ENCODE results near the gene ID3. TPM values are rescaled to one million over a fixed set of nuclear protein-coding genes. Genes with fewer than 3 reads are reported as not detected.

The ID3 gene
- total and polyA plus RNA-seq, 12 donors, result 44.7 to 217 (median 83.4) TPM

- no peaks in the 10 kb centered on the region for H3K36me3 ChIP-seq
- no peak for TF ChIP-seq CTCF (IDR thresholded peaks at IDR 0.05)
- intact Hi-C loops (cut with DNase I), result no loop called here
- WGBS, 2 donors, result 79 to 81% methylated on average over 8 of the region's 8 CpGs
- no peaks in the 10 kb centered on the region for H3K27me3 ChIP-seq
- no peak for ATAC-seq
- peak overlapping the region in 3 of 10 donors; percentile 67 to 99 (median 84) for H3K27ac ChIP-seq
- no peaks in the 10 kb centered on the region for H3K9me3 ChIP-seq
- no peak overlapping the region for H3K4me3 ChIP-seq
- DNase-seq, result no peak
- peaks cover 0 to 45% (median 20%) of the 10 kb centered on the region in 9 donors for H3K4me1 ChIP-seq
Measured at GRCh38 chr1:23546897-23547584, 12.3 kb downstream of the ID3 start.

DNA sequence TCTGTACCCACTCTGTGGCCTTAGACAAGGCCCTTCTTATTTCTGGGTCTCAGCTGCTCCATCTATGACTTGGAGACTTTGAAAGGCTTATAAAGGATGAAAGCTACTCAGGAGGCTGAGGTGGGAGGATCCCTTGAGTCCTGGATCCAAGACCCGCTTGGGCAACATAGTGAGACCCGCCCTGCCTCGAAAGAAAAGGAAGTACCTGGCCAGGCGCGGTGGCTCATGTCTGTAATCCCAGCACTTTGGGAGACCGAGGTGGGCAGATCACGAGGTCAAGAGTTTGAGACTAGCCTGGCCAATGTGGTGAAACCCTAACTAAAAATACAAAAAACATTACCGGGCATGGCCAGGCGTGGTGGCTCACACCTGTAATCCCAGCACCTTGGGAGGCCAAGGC, 13.4 kb downstream of the ID3 start:
- intact Hi-C loops (cut with DNase I), result loop anchor here in 4 of 10 donors (1.0 to 2.0 kb wide), 3 partner anchors 90 to 93 kb away; no protein-coding TSS in a partner anchor
- Histone ChIP-seq H3K36me3 (no peaks in the 10 kb centered on the region), H3K4me3 (no peak overlapping the region), H3K27ac (peak overlapping the region in 3 of 10 donors; percentile 7 to 44 (median 36)), H3K4me1 (peaks cover 0 to 45% (median 20%) of the 10 kb centered on the region in 9 donors), H3K27me3 (no peaks in the 10 kb centered on the region), H3K9me3 (no peaks in the 10 kb centered on the region)
- 92 to 95% methylated on average over 9 of the region's 9 CpGs for WGBS, 2 donors
- TF ChIP-seq CTCF (IDR thresholded peaks at IDR 0.05), result no peak
- DNase-seq (no peak), ATAC-seq (no peak)

DNA sequence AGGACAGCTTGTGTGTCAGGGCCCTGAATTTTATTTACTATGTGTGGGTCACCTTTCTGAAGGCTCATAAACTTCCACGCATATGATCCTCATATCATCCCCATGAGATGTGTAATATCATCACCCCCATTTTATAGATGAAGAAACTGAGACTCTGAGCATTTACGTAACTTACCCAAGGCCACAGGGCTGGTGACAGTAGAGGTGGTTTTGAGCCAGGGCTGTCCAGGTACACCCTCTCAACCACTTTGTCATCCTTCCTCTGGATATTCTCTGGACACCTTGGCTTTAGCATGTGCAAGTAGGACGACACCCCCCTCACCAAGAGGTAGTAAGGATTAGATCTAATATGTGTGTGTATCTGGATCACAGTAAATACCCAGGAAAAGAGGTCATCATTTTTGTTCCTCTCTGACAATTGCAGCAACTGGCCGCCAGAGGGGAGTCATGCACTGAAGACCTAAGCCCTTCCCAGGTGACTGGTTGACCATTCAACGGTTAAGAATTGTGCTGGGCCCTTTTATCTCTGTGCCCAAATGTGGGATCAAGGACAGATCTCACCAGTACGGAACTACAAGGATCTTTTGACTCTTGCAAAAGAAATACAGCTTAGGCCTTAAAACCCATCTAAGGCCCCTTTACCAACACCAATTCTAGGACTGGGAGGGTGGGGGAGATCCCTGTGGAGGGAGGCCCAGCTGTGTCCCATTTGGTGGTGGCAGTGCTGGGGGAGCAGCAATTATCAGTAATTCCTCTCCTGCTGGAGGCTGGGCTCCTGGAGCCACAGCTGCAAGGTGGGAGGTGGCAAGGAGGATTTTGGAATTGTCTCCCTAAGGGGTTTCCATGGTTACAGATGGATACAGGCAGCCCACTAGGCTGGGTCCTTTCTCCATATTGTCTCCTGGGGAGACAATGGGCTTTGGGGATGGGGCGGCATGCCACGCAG, 14.6 kb downstream of the ID3 start:
- 37 to 39% methylated on average over 8 of the region's 8 CpGs for WGBS, 2 donors
- ATAC-seq, result peak; percentile 60 to 76 (median 71)
- Histone ChIP-seq H3K4me1 (peaks cover 0 to 49% (median 25%) of the 10 kb centered on the region in 9 donors), H3K27me3 (no peaks in the 10 kb centered on the region), H3K9me3 (no peaks in the 10 kb centered on the region), H3K36me3 (no peaks in the 10 kb centered on the region), H3K27ac (peak overlapping the region in 3 of 10 donors; percentile 7 to 44 (median 36)), H3K4me3 (no peak overlapping the region)
- intact Hi-C loops (cut with DNase I), result loop anchor here (1.0 to 5.0 kb wide), 8 partner anchors 47 to 95 kb away; no protein-coding TSS in a partner anchor
- peak; percentile 77 to 96 (median 92) for TF ChIP-seq CTCF (IDR thresholded peaks at IDR 0.05)
- DNase-seq, result peak; percentile 73 to 79
